Panc1 (cell line): ENCODE measurements around the gene HDGFL2. TPM values are rescaled to one million over a fixed set of nuclear protein-coding genes. Genes with fewer than 3 reads are reported as not detected.

Experiments used
- ATAC-seq: fragments of 200-7000 bp; cut with Tn5 transposase; 2 replicates; pipeline ENCODE4 v1.9.1; 2020; ENCODE audit warnings: mild to moderate bottlenecking, moderate library complexity
- BruUV-seq: library from RNA; stranded (reverse); fragments of 400-500 nt; replicated peaks from 2 replicates; lab custom pipeline; 2021; lab: Mats Ljungman, UMichigan
- CTCF ChIA-PET: fragments of 300-600 bp; sonication (Branson Sonifier 250); formaldehyde crosslinking; loops from one replicate; lab custom pipeline; 2022; ENCODE audit warnings: antibody characterized with exemption; lab: Charles Lee
- POLR2A ChIA-PET: fragments of 300-600 bp; sonication (Branson Sonifier 250); formaldehyde crosslinking; loops from one replicate; lab custom pipeline; 2022; ENCODE audit warnings: antibody characterized with exemption; lab: Charles Lee
- DNase-seq: peaks from one replicate; pipeline ENCODE4 v3.0.0-alpha.2; 2010; ENCODE audit warnings: low read depth, low spot score
- H3K27ac ChIP-seq: 2 replicates; pipeline ENCODE4 v1.5.1; 2011; ENCODE audit warnings: mild to moderate bottlenecking, low read length, inconsistent platforms
- H3K27me3 ChIP-seq: fragments of 200-500 bp; sonication (Bioruptor generic); 2 replicates; pipeline ENCODE4 v1.6.0; 2014; ENCODE audit warnings: low read length, inconsistent platforms; ENCODE audit not compliant: control insufficient read depth, insufficient read depth
- H3K36me3 ChIP-seq: fragments of 200-500 bp; sonication (Bioruptor generic); 2 replicates; pipeline ENCODE4 v1.5.1; 2014; ENCODE audit warnings: inconsistent platforms, mild to moderate bottlenecking, low read length, moderate library complexity; ENCODE audit not compliant: control insufficient read depth, insufficient read depth
- H3K4me1 ChIP-seq: 2 replicates; pipeline ENCODE4 v1.5.1; 2011; ENCODE audit warnings: inconsistent platforms, mild to moderate bottlenecking, low read length, moderate library complexity; ENCODE audit not compliant: control insufficient read depth, insufficient read depth
- H3K4me3 ChIP-seq, 2 experiments: 2 replicates each; pipeline ENCODE4 v1.5.1; 2011 to 2012; ENCODE audit warnings: low read depth in 2 of 2, low read length in 2 of 2, mild to moderate bottlenecking in 2 of 2, inconsistent platforms in 1 of 2, moderate library complexity in 1 of 2
- H3K9me3 ChIP-seq: fragments of 200-500 bp; sonication (Bioruptor generic); 2 replicates; pipeline ENCODE4 v1.5.1; 2014; ENCODE audit warnings: low read depth, mild to moderate bottlenecking, inconsistent platforms, low read length, moderate library complexity; ENCODE audit not compliant: control insufficient read depth, insufficient read depth
- CTCF ChIP-seq: fragments of 450-650 bp; IDR thresholded peaks from 2 replicates; pipeline ENCODE4 v1.5.1; 2017; ENCODE audit warnings: mild to moderate bottlenecking
- POLR2AphosphoS5 ChIP-seq: IDR thresholded peaks from 2 replicates; pipeline ENCODE4 v1.6.1; 2012; ENCODE audit warnings: mild to moderate bottlenecking, low read depth, low read length, moderate library complexity
- REST ChIP-seq, 2 experiments: IDR thresholded peaks; 2 replicates each; pipeline ENCODE4 v1.6.1; 2011 to 2012; ENCODE audit warnings: low read depth in 2 of 2, control low read depth in 1 of 2, low read length in 1 of 2, mild to moderate bottlenecking in 1 of 2, moderate library complexity in 1 of 2; ENCODE audit not compliant: insufficient read depth in 1 of 2
- SIN3A ChIP-seq: IDR thresholded peaks from 2 replicates; pipeline ENCODE4 v1.6.1; 2012; ENCODE audit warnings: low read depth, mild to moderate bottlenecking, low read length, moderate library complexity, borderline replicate concordance; ENCODE audit not compliant: insufficient read depth
- TCF7L2 ChIP-seq: IDR thresholded peaks from 2 replicates; pipeline ENCODE4 v1.6.1; 2011; ENCODE audit warnings: mild to moderate bottlenecking, low read depth, low read length, inconsistent platforms
- in situ Hi-C: cut with HindIII; loops from 2 replicates; pipeline ENCODE4 v1.10.0; 2016; ENCODE audit warnings: low sequenced_read_pairs, low pct_unique_long_range_greater_than_20kb
- intact Hi-C: fragments of 100-400 bp; cut with micrococcal nuclease; formaldehyde crosslinking; loops from one replicate; pipeline ENCODE4 v1.10.0; 2022; ENCODE audit not compliant: unreplicated experiment
- total RNA-seq: library from RNA; stranded (reverse); gene quantifications from one replicate; pipeline ENCODE4 v1.2.1, GENCODE V29; 2021; ENCODE audit not compliant: unreplicated experiment

HDGFL2 gene
- total RNA-seq, 1 experiment from 2014 or later, result 56.9 TPM

GRCh38 chr19:4454747-4455718 lies 17.1 kb upstream of the HDGFL2 start:
- H3K4me3 ChIP-seq, result no peak overlapping the region
- BruUV-seq, result no TSS peak
- POLR2A ChIA-PET, result no interaction called here

More at GRCh38 chr19:4454747-4455718, 17.1 kb upstream of the HDGFL2 start:
- ATAC-seq (no peak), DNase-seq (no peak)
- Histone ChIP-seq H3K36me3 (no peaks in the 10 kb centered on the region), H3K27me3 (no peaks in the 10 kb centered on the region), H3K4me1 (no peaks in the 10 kb centered on the region), H3K27ac (no peak overlapping the region), H3K9me3 (no peaks in the 10 kb centered on the region)
- CTCF ChIA-PET, result no interaction called here
- in situ Hi-C loops (no loop called here), intact Hi-C loops (no loop called here)
- TF ChIP-seq REST (IDR thresholded peaks at IDR 0.05; ENCODE audit: insufficient read depth in 1 of 2, low read depth in 2 of 2, low read length in 1 of 2) (no peak), POLR2AphosphoS5 (no peak), SIN3A (no peak), CTCF (no peak), TCF7L2 (no peak)
